H9 (cell line): ENCODE measurements around the gene NBEAL2. TPM values are rescaled to one million over a fixed set of nuclear protein-coding genes. Genes with fewer than 3 reads are reported as not detected.

Source experiments
- DNase-seq: peaks from one replicate; pipeline ENCODE4 v3.0.0-alpha.2; 2017
- H2AFZ ChIP-seq: one replicate; pipeline ENCODE4 v1.6.1; 2013; ENCODE audit warnings: mild to moderate bottlenecking, low read length, control low read depth, moderate library complexity
- H2AK5ac ChIP-seq: 2 replicates; pipeline ENCODE4 v1.6.1; 2013; ENCODE audit warnings: low read length, control low read depth, mixed read lengths; ENCODE audit not compliant: insufficient read length
- H2BK120ac ChIP-seq: one replicate; pipeline ENCODE4 v1.6.1; 2013; ENCODE audit warnings: low read depth, mild to moderate bottlenecking, low read length, control low read depth, inconsistent platforms; ENCODE audit not compliant: poor library complexity, severe bottlenecking
- H2BK12ac ChIP-seq: 2 replicates; pipeline ENCODE4 v1.6.1; 2013; ENCODE audit warnings: low read length, control low read depth, mixed read lengths, low read depth; ENCODE audit not compliant: insufficient read length
- H2BK15ac ChIP-seq: 2 replicates; pipeline ENCODE4 v1.6.1; 2013; ENCODE audit warnings: low read depth, low read length, control low read depth
- H2BK20ac ChIP-seq: one replicate; pipeline ENCODE4 v1.6.1; 2013; ENCODE audit warnings: low read depth, mild to moderate bottlenecking, low read length, control low read depth, inconsistent platforms; ENCODE audit not compliant: poor library complexity, severe bottlenecking
- H2BK5ac ChIP-seq: 2 replicates; pipeline ENCODE4 v1.6.1; 2013; ENCODE audit warnings: low read length, control low read depth, mixed read lengths; ENCODE audit not compliant: insufficient read length
- H3K14ac ChIP-seq: 2 replicates; pipeline ENCODE4 v1.6.1; 2013; ENCODE audit warnings: low read length, control low read depth; ENCODE audit not compliant: insufficient read depth
- H3K18ac ChIP-seq: 2 replicates; pipeline ENCODE4 v1.6.1; 2013; ENCODE audit warnings: low read depth, mild to moderate bottlenecking, mixed read lengths, low read length, control low read depth; ENCODE audit not compliant: insufficient read length
- H3K23ac ChIP-seq: 2 replicates; pipeline ENCODE4 v1.6.1; 2013; ENCODE audit warnings: low read length, control low read depth, mixed read lengths, low read depth; ENCODE audit not compliant: insufficient read length
- H3K23me2 ChIP-seq: 2 replicates; pipeline ENCODE4 v1.6.1; 2013; ENCODE audit warnings: low read depth, mild to moderate bottlenecking, mixed read lengths, low read length, control low read depth; ENCODE audit not compliant: insufficient read length, poor library complexity, severe bottlenecking
- H3K27ac ChIP-seq: 2 replicates; pipeline ENCODE4 v1.5.1; 2013; ENCODE audit warnings: low read length, control low read depth, mixed read lengths, low read depth; ENCODE audit not compliant: insufficient read length
- H3K27me3 ChIP-seq: 2 replicates; pipeline ENCODE4 v1.6.1; 2013; ENCODE audit warnings: low read length, control low read depth, inconsistent platforms; ENCODE audit not compliant: insufficient read depth
- H3K4ac ChIP-seq: 2 replicates; pipeline ENCODE4 v1.6.1; 2013; ENCODE audit warnings: low read depth, mild to moderate bottlenecking, control low read depth, inconsistent platforms, low read length, moderate library complexity
- H3K4me1 ChIP-seq: 2 replicates; pipeline ENCODE4 v1.6.1; 2013; ENCODE audit warnings: low read length, control low read depth, inconsistent platforms; ENCODE audit not compliant: insufficient read depth
- H3K4me2 ChIP-seq: 2 replicates; pipeline ENCODE4 v1.6.1; 2013; ENCODE audit warnings: low read length, control low read depth, mixed read lengths; ENCODE audit not compliant: insufficient read length, insufficient read depth
- H3K56ac ChIP-seq: 2 replicates; pipeline ENCODE4 v1.6.1; 2013; ENCODE audit warnings: low read depth, mild to moderate bottlenecking, mixed read lengths, low read length, control low read depth; ENCODE audit not compliant: insufficient read length
- H3K79me1 ChIP-seq: 2 replicates; pipeline ENCODE4 v1.6.1; 2013; ENCODE audit warnings: low read depth, mild to moderate bottlenecking, moderate library complexity, low read length, control low read depth, inconsistent platforms; ENCODE audit not compliant: insufficient read depth, poor library complexity, severe bottlenecking
- H3K79me2 ChIP-seq: 2 replicates; pipeline ENCODE4 v1.6.1; 2013; ENCODE audit warnings: low read length, control low read depth, inconsistent platforms; ENCODE audit not compliant: insufficient read depth
- H3K9ac ChIP-seq: 2 replicates; pipeline ENCODE4 v1.6.1; 2013; ENCODE audit warnings: low read length, control low read depth, mixed read lengths; ENCODE audit not compliant: insufficient read length; ENCODE audit errors: extremely low read depth
- H3K9me3 ChIP-seq: one replicate; pipeline ENCODE4 v1.6.1; 2013; ENCODE audit warnings: low read depth, low read length, inconsistent platforms; ENCODE audit not compliant: control insufficient read depth
- H3T11ph ChIP-seq: one replicate; pipeline ENCODE4 v1.6.1; 2013; ENCODE audit warnings: mild to moderate bottlenecking, low read length, control low read depth, inconsistent platforms
- H4K20me1 ChIP-seq: one replicate; pipeline ENCODE4 v1.6.1; 2013; ENCODE audit not compliant: control insufficient read depth, insufficient read length, insufficient read depth
- H4K5ac ChIP-seq: 2 replicates; pipeline ENCODE4 v1.6.1; 2013; ENCODE audit warnings: low read depth, mild to moderate bottlenecking, mixed read lengths, low read length, control low read depth; ENCODE audit not compliant: insufficient read length
- H4K8ac ChIP-seq: replicated peaks from 2 replicates; pipeline ENCODE4 v1.6.1; 2013; ENCODE audit warnings: low read length, control low read depth, mixed read lengths, low read depth; ENCODE audit not compliant: insufficient read length
- H4K91ac ChIP-seq: 2 replicates; pipeline ENCODE4 v1.6.1; 2013; ENCODE audit warnings: low read depth, mild to moderate bottlenecking, moderate library complexity, mixed read lengths, low read length, control low read depth; ENCODE audit not compliant: insufficient read length
- H3K27ac Mint-ChIP-seq, 3 experiments: 2 replicates in 2 of 3; 3 replicates in 1 of 3; pipeline ENCODE4 v1.8.0; 2020 to 2021; ENCODE audit warnings: mixed read lengths in 3 of 3, mild to moderate bottlenecking in 1 of 3, moderate library complexity in 1 of 3
- H3K27me3 Mint-ChIP-seq: 2 replicates; pipeline ENCODE4 v1.8.0; 2021; ENCODE audit warnings: low read depth, mild to moderate bottlenecking, moderate library complexity, mixed read lengths
- H3K36me3 Mint-ChIP-seq, 3 experiments: 2 replicates in 2 of 3; 3 replicates in 1 of 3; pipeline ENCODE4 v1.8.0; 2020 to 2021; ENCODE audit warnings: low read depth in 3 of 3, mixed read lengths in 3 of 3; ENCODE audit not compliant: insufficient read depth in 1 of 3
- H3K4me1 Mint-ChIP-seq, 2 experiments: 2 replicates each; pipeline ENCODE4 v1.8.0; 2020; ENCODE audit warnings: mixed read lengths in 2 of 2
- H3K4me3 Mint-ChIP-seq, 2 experiments: 2 replicates in 1 of 2; 3 replicates in 1 of 2; pipeline ENCODE4 v1.8.0; 2020 to 2021; ENCODE audit warnings: mild to moderate bottlenecking in 2 of 2, mixed read lengths in 2 of 2, moderate library complexity in 1 of 2
- H3K9me3 Mint-ChIP-seq, 2 experiments: 2 replicates in 1 of 2; 3 replicates in 1 of 2; pipeline ENCODE4 v1.8.0; 2020; ENCODE audit warnings: mild to moderate bottlenecking in 2 of 2, mixed read lengths in 2 of 2, moderate library complexity in 1 of 2
- CTCF ChIP-seq: fragments of 200-600 bp; sonication (generic); conservative IDR thresholded peaks from 3 replicates; pipeline ENCODE4 v1.8.0; 2021; ENCODE audit warnings: antibody characterized with exemption, mild to moderate bottlenecking
- WGBS: extraction: QIAGEN DNeasy Blood & Tissue Kit; methylation state at CpG from one replicate; pipeline ENCODE4 v1.1.7; 2013; ENCODE audit warnings: missing lambda C conversion rate, low lambda C conversion rate, mixed read lengths; ENCODE audit not compliant: insufficient read length; ENCODE audit errors: extremely low coverage; 5-methylcytosine and 5-hydroxymethylcytosine counted together
- total RNA-seq: library from RNA; stranded (reverse); gene quantifications from 2 replicates; pipeline ENCODE4 v1.2.1, GENCODE V29; 2021

NBEAL2 gene
- total RNA-seq, 1 experiment from 2014 or later = 52.1 TPM

- H3K27ac ChIP-seq = peak within 1 kb of the TSS; percentile 29
- H2BK15ac ChIP-seq = no peak within 1 kb of the TSS
- H4K5ac ChIP-seq = peak within 1 kb of the TSS; percentile 88
- H3K4me1 ChIP-seq = peaks cover 2% of the 10 kb centered on the region; the same call in 1 of the 2 replicates
- no peak within 1 kb of the TSS for H4K91ac ChIP-seq
- no peak within 1 kb of the TSS for H3T11ph ChIP-seq
- peak within 1 kb of the TSS; percentile 85 for H2BK5ac ChIP-seq
- H4K20me1 ChIP-seq = no peaks in the 10 kb centered on the region
- H4K8ac ChIP-seq = no peak within 1 kb of the TSS
- Mint-ChIP-seq H3K4me3 (peak within 1 kb of the TSS; percentile 98 to 99), H3K27me3 (no peaks in the 10 kb centered on the region; the same call in 1 of the 2 replicates), H3K4me1 (peaks cover 32 to 39% of the 10 kb centered on the region in 2 experiments), H3K27ac (peak within 1 kb of the TSS; percentile 100), H3K9me3 (peaks cover 0 to 3% of the 10 kb centered on the region in 2 experiments; a peak in 1 of 5 replicates), H3K36me3 (peaks cover 15 to 24% (median 16%) of the 10 kb centered on the region in 3 experiments)
- peaks cover 28% of the 10 kb centered on the region for H3K79me2 ChIP-seq
- H3K18ac ChIP-seq = peak within 1 kb of the TSS; percentile 99
- no peaks in the 10 kb centered on the region for H3K9me3 ChIP-seq
- H2AK5ac ChIP-seq = no peak within 1 kb of the TSS
- peak within 1 kb of the TSS; percentile 85 for H3K4me2 ChIP-seq
- TF ChIP-seq CTCF = no peak
- no peak within 1 kb of the TSS for H2AFZ ChIP-seq
- WGBS = no CpG with 5 or more reads among the region's 64 CpGs
- peak within 1 kb of the TSS; percentile 99 for H3K14ac ChIP-seq
- DNase-seq = peak; percentile 98
- no peak within 1 kb of the TSS for H2BK20ac ChIP-seq
- peaks cover 6% of the 10 kb centered on the region for H3K79me1 ChIP-seq
- H3K9ac ChIP-seq = peak within 1 kb of the TSS; percentile 99
- no peak within 1 kb of the TSS for H3K4ac ChIP-seq
- H3K23ac ChIP-seq = no peak within 1 kb of the TSS
- no peak within 1 kb of the TSS for H2BK12ac ChIP-seq
- no peak within 1 kb of the TSS for H2BK120ac ChIP-seq
- peaks cover 6% of the 10 kb centered on the region for H3K23me2 ChIP-seq
- H3K56ac ChIP-seq = no peak within 1 kb of the TSS
- H3K27me3 ChIP-seq = peaks cover 4% of the 10 kb centered on the region; the same call in 1 of the 2 replicates
Observed at GRCh38 chr3:46976326-46977190, 2.9 kb upstream of the NBEAL2 start, which contains the start of gene CCDC12. TSS of gene CCDC12 (minus strand) at chr3:46976745. CDS start at chr3:46976732, 13 bp downstream.
